Body of pancreas (tissue), 4 donors: ENCODE measurements around the gene URB1.

Experiments
- POLR2A ChIP-seq, 3 donors: fragments of 450-650 bp; IDR thresholded peaks; one replicate each; pipeline ENCODE4 v1.6.1; 2016; ENCODE audit warnings: antibody characterized with exemption in 3 of 3, mild to moderate bottlenecking in 2 of 3
- TF ChIP-seq, protein P1 (sequence below), 7 experiments: fragments of 450-650 bp in 4 of 7; fragments of 200-600 bp in 3 of 7; sonication (generic) in 3 of 7; IDR thresholded peaks; one replicate each; pipeline ENCODE4 v1.5.1; 2016 to 2019; ENCODE audit warnings: antibody characterized with exemption in 7 of 7

GRCh38 chr21:32364387-32364786, 28.4 kb downstream of the URB1 start:
- TF ChIP-seq, protein P1, sequence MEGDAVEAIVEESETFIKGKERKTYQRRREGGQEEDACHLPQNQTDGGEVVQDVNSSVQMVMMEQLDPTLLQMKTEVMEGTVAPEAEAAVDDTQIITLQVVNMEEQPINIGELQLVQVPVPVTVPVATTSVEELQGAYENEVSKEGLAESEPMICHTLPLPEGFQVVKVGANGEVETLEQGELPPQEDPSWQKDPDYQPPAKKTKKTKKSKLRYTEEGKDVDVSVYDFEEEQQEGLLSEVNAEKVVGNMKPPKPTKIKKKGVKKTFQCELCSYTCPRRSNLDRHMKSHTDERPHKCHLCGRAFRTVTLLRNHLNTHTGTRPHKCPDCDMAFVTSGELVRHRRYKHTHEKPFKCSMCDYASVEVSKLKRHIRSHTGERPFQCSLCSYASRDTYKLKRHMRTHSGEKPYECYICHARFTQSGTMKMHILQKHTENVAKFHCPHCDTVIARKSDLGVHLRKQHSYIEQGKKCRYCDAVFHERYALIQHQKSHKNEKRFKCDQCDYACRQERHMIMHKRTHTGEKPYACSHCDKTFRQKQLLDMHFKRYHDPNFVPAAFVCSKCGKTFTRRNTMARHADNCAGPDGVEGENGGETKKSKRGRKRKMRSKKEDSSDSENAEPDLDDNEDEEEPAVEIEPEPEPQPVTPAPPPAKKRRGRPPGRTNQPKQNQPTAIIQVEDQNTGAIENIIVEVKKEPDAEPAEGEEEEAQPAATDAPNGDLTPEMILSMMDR (IDR thresholded peaks at IDR 0.05) = no peak
- TF ChIP-seq POLR2A (IDR thresholded peaks at IDR 0.05) = no peak
